Liver (tissue), 9 donors: ENCODE measurements around the gene TBL1XR1. TPM values are rescaled to one million over a fixed set of nuclear protein-coding genes. Genes with fewer than 3 reads are reported as not detected.

Experiments used
- DNase-seq: peaks from one replicate; pipeline ENCODE4 v3.0.0-alpha.2; 2017; ENCODE audit warnings: low spot score
- H3K27ac ChIP-seq, 2 donors: one replicate each; pipeline ENCODE4 v1.7.0; 2013; ENCODE audit warnings: inconsistent platforms in 2 of 2, low read length in 2 of 2, control low read depth in 1 of 2, low read depth in 1 of 2, mild to moderate bottlenecking in 1 of 2
- H3K27me3 ChIP-seq, 4 donors: one replicate each; pipeline versions ENCODE4 v1.6.1 to v1.7.0; 2013; ENCODE audit warnings: low read length in 3 of 4, inconsistent platforms in 1 of 4, mild to moderate bottlenecking in 1 of 4, moderate library complexity in 1 of 4; ENCODE audit not compliant: control insufficient read depth in 4 of 4, insufficient read depth in 4 of 4
- H3K36me3 ChIP-seq, 4 donors: one replicate each; pipeline versions ENCODE4 v1.6.1 to v1.7.0; 2013; ENCODE audit warnings: low read length in 3 of 4, mild to moderate bottlenecking in 3 of 4, low read depth in 1 of 4, moderate library complexity in 1 of 4; ENCODE audit not compliant: control insufficient read depth in 4 of 4, insufficient read depth in 3 of 4
- H3K4me1 ChIP-seq, 4 donors: one replicate each; pipeline versions ENCODE4 v1.6.1 to v1.7.0; 2013; ENCODE audit warnings: low read length in 3 of 4, mild to moderate bottlenecking in 3 of 4, moderate library complexity in 1 of 4; ENCODE audit not compliant: control insufficient read depth in 4 of 4, insufficient read depth in 4 of 4
- H3K4me3 ChIP-seq, 3 donors: one replicate each; pipeline versions ENCODE4 v1.6.1 to v1.7.0; 2013; ENCODE audit warnings: low read length in 3 of 3, control low read depth in 1 of 3, low read depth in 1 of 3, mild to moderate bottlenecking in 1 of 3
- H3K9ac ChIP-seq, 2 donors: one replicate each; pipeline ENCODE4 v1.7.0; 2013; ENCODE audit warnings: low read length in 2 of 2, mild to moderate bottlenecking in 2 of 2, moderate library complexity in 2 of 2, control low read depth in 1 of 2, low read depth in 1 of 2
- H3K9me3 ChIP-seq, 4 donors: one replicate each; pipeline versions ENCODE4 v1.6.1 to v1.7.0; 2013; ENCODE audit warnings: low read length in 3 of 4; ENCODE audit not compliant: control insufficient read depth in 4 of 4
- EGR1 ChIP-seq, 2 donors: IDR thresholded peaks; 2 replicates each; pipeline ENCODE4 v1.6.1; 2016 to 2018; ENCODE audit warnings: antibody characterized with exemption in 2 of 2, low read depth in 2 of 2
- FOXA1 ChIP-seq: IDR thresholded peaks from 2 replicates; pipeline ENCODE4 v1.6.1; 2016; ENCODE audit warnings: antibody characterized with exemption
- FOXA2 ChIP-seq: IDR thresholded peaks from 2 replicates; pipeline ENCODE4 v1.6.1; 2016; ENCODE audit warnings: antibody characterized with exemption
- GABPA ChIP-seq, 2 donors: IDR thresholded peaks in 1 of 2; conservative IDR thresholded peaks in 1 of 2; 2 replicates each; pipeline ENCODE4 v1.6.1; 2016; ENCODE audit warnings: antibody characterized with exemption in 2 of 2, mild to moderate bottlenecking in 1 of 2, moderate library complexity in 1 of 2
- HNF4A ChIP-seq, 2 donors: conservative IDR thresholded peaks; 2 replicates each; pipeline ENCODE4 v1.6.1; 2016; ENCODE audit warnings: antibody characterized with exemption in 2 of 2, mild to moderate bottlenecking in 2 of 2
- HNF4G ChIP-seq: IDR thresholded peaks from 2 replicates; pipeline ENCODE4 v1.6.1; 2016; ENCODE audit warnings: antibody characterized with exemption
- JUND ChIP-seq, 2 donors: IDR thresholded peaks; 2 replicates each; pipeline ENCODE4 v1.6.1; 2016; ENCODE audit warnings: antibody characterized with exemption in 2 of 2
- NR2F2 ChIP-seq: IDR thresholded peaks from 2 replicates; pipeline ENCODE4 v1.6.1; 2016; ENCODE audit warnings: antibody characterized with exemption
- RAD21 ChIP-seq, 2 donors: IDR thresholded peaks; 2 replicates each; pipeline ENCODE4 v1.6.1; 2016; ENCODE audit warnings: antibody characterized with exemption in 2 of 2, mild to moderate bottlenecking in 2 of 2
- RXRA ChIP-seq, 2 donors: IDR thresholded peaks; 2 replicates each; pipeline ENCODE4 v1.6.1; 2017 to 2018; ENCODE audit warnings: antibody characterized with exemption in 2 of 2, mild to moderate bottlenecking in 1 of 2
- SP1 ChIP-seq: IDR thresholded peaks from 2 replicates; pipeline ENCODE4 v1.6.1; 2018; ENCODE audit warnings: antibody characterized with exemption, mild to moderate bottlenecking
- TAF1 ChIP-seq: conservative IDR thresholded peaks from 2 replicates; pipeline ENCODE4 v1.6.1; 2016; ENCODE audit warnings: antibody characterized with exemption, mild to moderate bottlenecking
- YY1 ChIP-seq: IDR thresholded peaks from 2 replicates; pipeline ENCODE4 v1.6.1; 2016; ENCODE audit warnings: antibody characterized with exemption, mild to moderate bottlenecking
- WGBS: extraction: QIAGEN DNeasy Blood & Tissue Kit; methylation state at CpG from one replicate; pipeline ENCODE4 v1.1.7; 2013; 5-methylcytosine and 5-hydroxymethylcytosine counted together
- polyA plus RNA-seq, 2 donors: library from polyadenylated mRNA; stranded (reverse) in 1 of 2; unstranded in 1 of 2; fragments of 200-250 nt in 1 of 2; fragments of >200 nt in 1 of 2; fragmentation: Nextera tagmentation in 1 of 2; extraction: Ambion mirVana in 1 of 2; gene quantifications; one replicate each; pipeline versions ENCODE4 v1.2.1 to v1.2.3, GENCODE V29; 2013 to 2015
- total RNA-seq, 2 donors: library from RNA; depleted of rRNA; stranded (reverse); fragments of >200 nt; gene quantifications; one replicate each; pipeline ENCODE4 v1.2.3, GENCODE V29; 2014
- TF ChIP-seq, protein P1 (sequence below): IDR thresholded peaks from 2 replicates; pipeline ENCODE4 v1.6.1; 2016; ENCODE audit warnings: antibody characterized with exemption
- TF ChIP-seq, protein P2 (sequence below): IDR thresholded peaks from 2 replicates; pipeline ENCODE4 v1.6.1; 2016; ENCODE audit warnings: antibody characterized with exemption
- TF ChIP-seq, protein P3 (sequence below): IDR thresholded peaks from 2 replicates; pipeline ENCODE4 v1.6.1; 2016; ENCODE audit warnings: antibody characterized with exemption, mild to moderate bottlenecking
- TF ChIP-seq, protein P4 (sequence below): IDR thresholded peaks from 2 replicates; pipeline ENCODE4 v1.6.1; 2016; ENCODE audit warnings: antibody characterized with exemption
- TF ChIP-seq, protein P5 (sequence below): fragments of 150-350 bp; IDR thresholded peaks from 2 replicates; pipeline ENCODE4 v1.5.1; 2017; ENCODE audit warnings: improper control_type of control experiment, low read depth, low read length; ENCODE audit not compliant: missing input control
- donor health status: healthy.
- donor health status: healthy.
- donor health status: healthy.
- donor health status: healthy.
- donor health status: healthy.

The TBL1XR1 gene
- total and polyA plus RNA-seq, 4 donors: 10.3 to 65.9 (median 33.2) TPM

DNA sequence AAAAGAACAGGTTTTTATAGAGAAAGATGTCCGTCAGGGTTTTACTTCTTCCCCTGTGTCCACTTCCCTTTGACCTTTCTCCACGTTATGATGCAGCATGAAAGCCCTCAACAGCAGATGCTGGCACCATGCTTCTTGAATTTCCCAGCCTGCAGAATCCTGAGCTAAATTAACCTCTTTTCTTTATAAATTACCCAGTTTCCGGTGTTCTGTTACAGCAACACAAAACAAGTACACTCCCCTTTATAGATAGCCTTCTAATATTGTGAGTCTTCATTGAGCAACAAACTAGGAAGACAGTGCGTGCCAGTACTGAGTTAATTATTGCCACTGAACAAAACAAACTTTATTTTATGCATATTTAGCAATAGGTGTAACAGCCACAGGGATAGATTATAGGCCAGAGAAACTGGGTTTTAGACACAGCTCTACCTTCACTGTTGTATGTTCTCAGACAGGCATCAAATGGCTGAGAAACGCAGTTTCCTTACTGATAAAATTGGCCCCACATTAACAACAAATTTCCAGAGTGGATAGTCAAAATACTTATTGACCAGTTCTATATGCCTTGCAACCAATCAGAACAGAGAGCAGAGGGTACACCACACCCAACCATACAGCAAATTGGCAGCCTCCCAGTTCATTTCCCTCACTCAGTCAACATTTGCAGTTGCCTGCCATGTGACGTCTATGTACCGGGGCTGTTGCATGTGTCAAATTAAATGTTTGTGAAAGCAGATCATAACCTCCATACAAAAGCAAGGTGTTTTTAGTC, 14.4 kb upstream of the TBL1XR1 start (continued):
- peak in 1 of 2 donors; percentile 42 for TF ChIP-seq GABPA (IDR thresholded peaks at IDR 0.05 in 1 of 2, conservative IDR thresholded peaks at IDR 0.05 in 1 of 2)
- TF ChIP-seq RXRA (IDR thresholded peaks at IDR 0.05): peak; percentile 58 to 71
- TF ChIP-seq JUND (IDR thresholded peaks at IDR 0.05): peak; percentile 31 to 56
- TF ChIP-seq, protein P1, sequence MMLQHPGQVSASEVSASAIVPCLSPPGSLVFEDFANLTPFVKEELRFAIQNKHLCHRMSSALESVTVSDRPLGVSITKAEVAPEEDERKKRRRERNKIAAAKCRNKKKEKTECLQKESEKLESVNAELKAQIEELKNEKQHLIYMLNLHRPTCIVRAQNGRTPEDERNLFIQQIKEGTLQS: peak; percentile 23
- TF ChIP-seq SP1: peak; percentile 97
- TF ChIP-seq HNF4G: no peak
- TF ChIP-seq TAF1: peak; percentile 37

DNA sequence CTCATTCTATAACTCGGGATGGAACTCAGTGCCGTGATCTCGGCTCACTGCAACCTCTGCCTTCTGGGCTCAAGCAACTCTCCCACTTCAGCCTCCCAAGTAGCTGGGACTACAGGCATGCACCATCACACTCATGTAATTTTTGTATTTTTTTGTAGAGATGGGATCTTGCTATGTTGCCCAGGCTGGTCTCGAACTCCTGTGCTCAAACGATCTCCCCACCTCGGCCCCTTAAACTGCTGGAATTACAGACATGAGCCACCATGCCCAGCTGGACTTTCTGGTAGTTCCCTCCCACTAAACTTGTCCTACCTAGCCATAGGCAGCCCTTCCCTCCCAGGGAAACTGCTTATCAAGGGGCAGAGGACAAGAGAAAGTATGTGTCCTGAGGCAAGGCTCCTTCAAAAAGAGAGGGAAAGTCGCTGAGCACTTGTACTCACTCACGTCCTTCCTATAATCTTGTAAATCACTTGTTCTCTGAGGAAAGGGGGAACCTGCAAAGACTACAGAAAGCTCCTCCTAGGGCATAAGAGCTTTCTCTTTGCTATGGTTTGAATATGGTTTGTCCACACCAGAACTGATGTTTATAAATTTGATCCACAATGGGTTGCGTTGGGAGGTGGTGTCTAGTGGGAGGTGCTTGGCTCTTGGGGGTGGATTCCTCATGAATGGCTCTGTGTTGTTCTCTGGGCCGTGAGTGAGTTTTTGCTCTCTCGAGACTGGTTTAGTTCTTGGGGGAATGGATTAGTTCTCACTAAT, 13.6 kb upstream of the TBL1XR1 start:
- Histone ChIP-seq H3K4me1 (peaks cover 4 to 19% (median 6%) of the 10 kb centered on the region in 4 donors), H3K9ac (peak overlapping the region in 1 of 2 donors; percentile 14), H3K4me3 (peak overlapping the region in 2 of 3 donors; percentile 14 to 31), H3K27ac (peak overlapping the region; percentile 75 to 91), H3K27me3 (no peaks in the 10 kb centered on the region), H3K9me3 (no peaks in the 10 kb centered on the region), H3K36me3 (no peaks in the 10 kb centered on the region)
- TF ChIP-seq, protein P2, sequence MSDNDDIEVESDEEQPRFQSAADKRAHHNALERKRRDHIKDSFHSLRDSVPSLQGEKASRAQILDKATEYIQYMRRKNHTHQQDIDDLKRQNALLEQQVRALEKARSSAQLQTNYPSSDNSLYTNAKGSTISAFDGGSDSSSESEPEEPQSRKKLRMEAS: no peak
- TF ChIP-seq, protein P1: no peak
- TF ChIP-seq FOXA2 (no peak), SP1 (no peak), YY1 (no peak), RAD21 (IDR thresholded peaks at IDR 0.05) (no peak), NR2F2 (no peak), FOXA1 (no peak)
- WGBS: 79% methylated on average over 11 of the region's 11 CpGs
- no peak for DNase-seq

DNA sequence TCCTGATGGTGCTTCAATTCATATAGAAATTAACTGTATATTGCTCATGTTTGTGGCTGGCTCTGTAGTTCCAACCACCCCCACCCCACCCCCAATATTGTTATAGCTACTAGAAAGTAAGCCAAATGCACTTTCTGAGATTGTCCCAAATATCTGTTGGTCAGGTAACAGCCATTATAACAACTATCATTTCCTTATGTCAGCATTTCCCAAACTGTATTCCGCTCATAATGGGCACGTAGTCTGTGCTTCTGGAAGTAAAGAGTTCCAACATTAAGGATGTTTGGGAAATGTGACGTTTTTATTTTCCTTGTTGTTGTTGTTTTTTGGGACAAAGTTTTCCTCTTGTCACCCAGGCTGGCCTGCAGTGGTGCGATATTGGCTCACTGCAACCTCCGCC, 12.2 kb upstream of the TBL1XR1 start:
- Histone ChIP-seq H3K4me1 (peaks cover 4 to 19% (median 6%) of the 10 kb centered on the region in 4 donors), H3K9me3 (no peaks in the 10 kb centered on the region), H3K27ac (no peak overlapping the region), H3K27me3 (no peaks in the 10 kb centered on the region), H3K36me3 (no peaks in the 10 kb centered on the region), H3K4me3 (no peak overlapping the region), H3K9ac (no peak overlapping the region)
- WGBS: 88% methylated on average over 5 of the region's 5 CpGs
- no peak for DNase-seq
- TF ChIP-seq YY1 (no peak), FOXA2 (no peak), EGR1 (IDR thresholded peaks at IDR 0.05; ENCODE audit: low read depth in 2 of 2) (no peak), TAF1 (no peak), RXRA (IDR thresholded peaks at IDR 0.05) (no peak), JUND (IDR thresholded peaks at IDR 0.05) (no peak), NR2F2 (no peak), HNF4A (conservative IDR thresholded peaks at IDR 0.05) (no peak), HNF4G (no peak), GABPA (IDR thresholded peaks at IDR 0.05 in 1 of 2, conservative IDR thresholded peaks at IDR 0.05 in 1 of 2) (no peak), SP1 (no peak), RAD21 (IDR thresholded peaks at IDR 0.05) (no peak)
- TF ChIP-seq, protein P1: no peak
- TF ChIP-seq, protein P3, sequence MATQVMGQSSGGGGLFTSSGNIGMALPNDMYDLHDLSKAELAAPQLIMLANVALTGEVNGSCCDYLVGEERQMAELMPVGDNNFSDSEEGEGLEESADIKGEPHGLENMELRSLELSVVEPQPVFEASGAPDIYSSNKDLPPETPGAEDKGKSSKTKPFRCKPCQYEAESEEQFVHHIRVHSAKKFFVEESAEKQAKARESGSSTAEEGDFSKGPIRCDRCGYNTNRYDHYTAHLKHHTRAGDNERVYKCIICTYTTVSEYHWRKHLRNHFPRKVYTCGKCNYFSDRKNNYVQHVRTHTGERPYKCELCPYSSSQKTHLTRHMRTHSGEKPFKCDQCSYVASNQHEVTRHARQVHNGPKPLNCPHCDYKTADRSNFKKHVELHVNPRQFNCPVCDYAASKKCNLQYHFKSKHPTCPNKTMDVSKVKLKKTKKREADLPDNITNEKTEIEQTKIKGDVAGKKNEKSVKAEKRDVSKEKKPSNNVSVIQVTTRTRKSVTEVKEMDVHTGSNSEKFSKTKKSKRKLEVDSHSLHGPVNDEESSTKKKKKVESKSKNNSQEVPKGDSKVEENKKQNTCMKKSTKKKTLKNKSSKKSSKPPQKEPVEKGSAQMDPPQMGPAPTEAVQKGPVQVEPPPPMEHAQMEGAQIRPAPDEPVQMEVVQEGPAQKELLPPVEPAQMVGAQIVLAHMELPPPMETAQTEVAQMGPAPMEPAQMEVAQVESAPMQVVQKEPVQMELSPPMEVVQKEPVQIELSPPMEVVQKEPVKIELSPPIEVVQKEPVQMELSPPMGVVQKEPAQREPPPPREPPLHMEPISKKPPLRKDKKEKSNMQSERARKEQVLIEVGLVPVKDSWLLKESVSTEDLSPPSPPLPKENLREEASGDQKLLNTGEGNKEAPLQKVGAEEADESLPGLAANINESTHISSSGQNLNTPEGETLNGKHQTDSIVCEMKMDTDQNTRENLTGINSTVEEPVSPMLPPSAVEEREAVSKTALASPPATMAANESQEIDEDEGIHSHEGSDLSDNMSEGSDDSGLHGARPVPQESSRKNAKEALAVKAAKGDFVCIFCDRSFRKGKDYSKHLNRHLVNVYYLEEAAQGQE: no peak
- TF ChIP-seq, protein P2: no peak
- TF ChIP-seq, protein P4, sequence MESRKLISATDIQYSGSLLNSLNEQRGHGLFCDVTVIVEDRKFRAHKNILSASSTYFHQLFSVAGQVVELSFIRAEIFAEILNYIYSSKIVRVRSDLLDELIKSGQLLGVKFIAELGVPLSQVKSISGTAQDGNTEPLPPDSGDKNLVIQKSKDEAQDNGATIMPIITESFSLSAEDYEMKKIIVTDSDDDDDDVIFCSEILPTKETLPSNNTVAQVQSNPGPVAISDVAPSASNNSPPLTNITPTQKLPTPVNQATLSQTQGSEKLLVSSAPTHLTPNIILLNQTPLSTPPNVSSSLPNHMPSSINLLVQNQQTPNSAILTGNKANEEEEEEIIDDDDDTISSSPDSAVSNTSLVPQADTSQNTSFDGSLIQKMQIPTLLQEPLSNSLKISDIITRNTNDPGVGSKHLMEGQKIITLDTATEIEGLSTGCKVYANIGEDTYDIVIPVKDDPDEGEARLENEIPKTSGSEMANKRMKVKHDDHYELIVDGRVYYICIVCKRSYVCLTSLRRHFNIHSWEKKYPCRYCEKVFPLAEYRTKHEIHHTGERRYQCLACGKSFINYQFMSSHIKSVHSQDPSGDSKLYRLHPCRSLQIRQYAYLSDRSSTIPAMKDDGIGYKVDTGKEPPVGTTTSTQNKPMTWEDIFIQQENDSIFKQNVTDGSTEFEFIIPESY: no peak
- TF ChIP-seq, protein P5, sequence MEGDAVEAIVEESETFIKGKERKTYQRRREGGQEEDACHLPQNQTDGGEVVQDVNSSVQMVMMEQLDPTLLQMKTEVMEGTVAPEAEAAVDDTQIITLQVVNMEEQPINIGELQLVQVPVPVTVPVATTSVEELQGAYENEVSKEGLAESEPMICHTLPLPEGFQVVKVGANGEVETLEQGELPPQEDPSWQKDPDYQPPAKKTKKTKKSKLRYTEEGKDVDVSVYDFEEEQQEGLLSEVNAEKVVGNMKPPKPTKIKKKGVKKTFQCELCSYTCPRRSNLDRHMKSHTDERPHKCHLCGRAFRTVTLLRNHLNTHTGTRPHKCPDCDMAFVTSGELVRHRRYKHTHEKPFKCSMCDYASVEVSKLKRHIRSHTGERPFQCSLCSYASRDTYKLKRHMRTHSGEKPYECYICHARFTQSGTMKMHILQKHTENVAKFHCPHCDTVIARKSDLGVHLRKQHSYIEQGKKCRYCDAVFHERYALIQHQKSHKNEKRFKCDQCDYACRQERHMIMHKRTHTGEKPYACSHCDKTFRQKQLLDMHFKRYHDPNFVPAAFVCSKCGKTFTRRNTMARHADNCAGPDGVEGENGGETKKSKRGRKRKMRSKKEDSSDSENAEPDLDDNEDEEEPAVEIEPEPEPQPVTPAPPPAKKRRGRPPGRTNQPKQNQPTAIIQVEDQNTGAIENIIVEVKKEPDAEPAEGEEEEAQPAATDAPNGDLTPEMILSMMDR: no peak
